NCI-H2107 (cell line): ENCODE data around the gene CD300LB.

Experiments used
- DNase-seq: peaks from one replicate; lab custom pipeline; 2025; lab: John Stamatoyannopoulos, UW

The CD300LB gene

GRCh38 chr17:74549343-74549742 is 18.1 kb upstream of the CD300LB start:
- no peak for DNase-seq

- DNase-seq = peak; percentile 13
These were observed 16.5 kb upstream of the CD300LB start for GRCh38 chr17:74547736-74548135.

- DNase-seq = no peak
These were observed 16.0 kb upstream of the CD300LB start for GRCh38 chr17:74547264-74547663.

- no peak for DNase-seq
These were observed 15.3 kb upstream of the CD300LB start for GRCh38 chr17:74546586-74546985.

GRCh38 chr17:74545843-74546230 is 14.6 kb upstream of the CD300LB start, which contains the start of gene CD300C:
TSS of gene CD300C (minus strand) at chr17:74546115. CDS start at chr17:74545782, 333 bp downstream.
- no peak for DNase-seq

- no peak for DNase-seq
These were observed 13.9 kb upstream of the CD300LB start for GRCh38 chr17:74544991-74545842.

- no peak for DNase-seq
These were observed 12.9 kb upstream of the CD300LB start for GRCh38 chr17:74543891-74544760.

GRCh38 chr17:74543406-74543805 is 12.1 kb upstream of the CD300LB start:
- DNase-seq = no peak

- DNase-seq = no peak
These were observed 11.6 kb upstream of the CD300LB start for GRCh38 chr17:74542727-74543383.

GRCh38 chr17:74542166-74542565 is 10.9 kb upstream of the CD300LB start:
- DNase-seq = no peak

- DNase-seq = no peak
These were observed 10.2 kb upstream of the CD300LB start for GRCh38 chr17:74541176-74542111.

GRCh38 chr17:74539281-74539820 is 8.1 kb upstream of the CD300LB start:
- no peak for DNase-seq

- DNase-seq = no peak
These were observed 5.6 kb upstream of the CD300LB start for GRCh38 chr17:74536890-74537289.

GRCh38 chr17:74532115-74532514 is 840 bp upstream of the CD300LB start:
- DNase-seq = no peak

GRCh38 chr17:74530831-74531150 is 484 bp downstream of the CD300LB start:
- DNase-seq = no peak

- no peak for DNase-seq
These were observed 2.0 kb downstream of the CD300LB start for GRCh38 chr17:74529243-74529642.

- no peak for DNase-seq
These were observed 2.6 kb downstream of the CD300LB start for GRCh38 chr17:74528491-74529199.

GRCh38 chr17:74527756-74528155 is 3.5 kb downstream of the CD300LB start:
- no peak for DNase-seq

- DNase-seq = no peak
These were observed 4.2 kb downstream of the CD300LB start for GRCh38 chr17:74527081-74527480.

GRCh38 chr17:74526681-74527080 is 4.6 kb downstream of the CD300LB start:
- no peak for DNase-seq
